ENCODE data around the gene GID8. TPM values are rescaled to one million over a fixed set of nuclear protein-coding genes. Genes with fewer than 3 reads are reported as not detected.

The GID8 gene
- total and polyA plus RNA-seq, 2 experiments from 2014 or later = 17.6 to 31.0 TPM

- Histone ChIP-seq H3K36me3 (ENCODE audit: low read depth) (no peaks in the 10 kb centered on the region), H2AFZ (no peak overlapping the region), H3K4me2 (ENCODE audit: unreplicated experiment) (peak overlapping the region; percentile 80), H3K27ac (peak overlapping the region; percentile 95), H3K27me3 (replicated peaks; ENCODE audit: insufficient read depth) (no peaks in the 10 kb centered on the region), H3K9me2 (ENCODE audit: insufficient read depth) (no peaks in the 10 kb centered on the region), H4K20me1 (ENCODE audit: insufficient read depth) (peaks cover 16% of the 10 kb centered on the region; the same call in 1 of the 2 replicates), H3K9me3 (ENCODE audit: low read depth) (no peaks in the 10 kb centered on the region), H3K4me3 (peak overlapping the region; percentile 95), H3K79me2 (ENCODE audit: insufficient read depth) (peaks cover 96% of the 10 kb centered on the region), H3K4me1 (ENCODE audit: insufficient read depth) (peaks cover 43% of the 10 kb centered on the region), H3K9ac (peak overlapping the region; percentile 99), H3F3A (ENCODE audit: insufficient read depth) (peaks cover 40% of the 10 kb centered on the region)
- DNase-seq = no peak
- 77 to 79% methylated on average over 8 to 12 of the region's 12 CpGs for WGBS, 2 experiments (ENCODE audit: low coverage in 1 of 2, low lambda C conversion rate in 2 of 2, missing lambda C conversion rate in 2 of 2)
- TF ChIP-seq EZH2phosphoT487 (IDR thresholded peaks at IDR 0.05; ENCODE audit: insufficient read depth, low read depth) = no peak
- TF ChIP-seq EZH2 (IDR thresholded peaks at IDR 0.05; ENCODE audit: insufficient read depth, poor library complexity, severe bottlenecking) = no peak
- in situ Hi-C loops (cut with MboI) = no loop called here
These were observed 10.7 kb upstream of the GID8 start for GRCh38 chr20:62927128-62927705.

GRCh38 chr20:62928246-62928939 lies 9.6 kb upstream of the GID8 start:
- TF ChIP-seq EZH2 (IDR thresholded peaks at IDR 0.05; ENCODE audit: insufficient read depth, poor library complexity, severe bottlenecking) (no peak), EZH2phosphoT487 (IDR thresholded peaks at IDR 0.05; ENCODE audit: insufficient read depth, low read depth) (no peak)
- Histone ChIP-seq H4K20me1 (ENCODE audit: insufficient read depth) (0 out of 2 replicates have a peak, but pooled peaks cover 9% of the 10 kb centered on the region), H3K9me2 (ENCODE audit: insufficient read depth) (no peaks in the 10 kb centered on the region), H3K36me3 (ENCODE audit: low read depth) (peaks cover 7% of the 10 kb centered on the region), H3K27ac (peak overlapping the region; percentile 69), H3K79me2 (ENCODE audit: insufficient read depth) (peaks cover 96% of the 10 kb centered on the region), H2AFZ (peak overlapping the region; percentile 66), H3K4me1 (ENCODE audit: insufficient read depth) (peaks cover 33% of the 10 kb centered on the region), H3K27me3 (replicated peaks; ENCODE audit: insufficient read depth) (no peaks in the 10 kb centered on the region), H3K4me3 (peak overlapping the region; percentile 73), H3K9me3 (ENCODE audit: low read depth) (no peaks in the 10 kb centered on the region), H3K4me2 (ENCODE audit: unreplicated experiment) (peak overlapping the region; percentile 95), H3F3A (ENCODE audit: insufficient read depth) (peaks cover 31% of the 10 kb centered on the region), H3K9ac (peak overlapping the region; percentile 79)
- whole genome bisulfite sequencing, 2 experiments (ENCODE audit: low coverage in 1 of 2, low lambda C conversion rate in 2 of 2, missing lambda C conversion rate in 2 of 2) = 75 to 77% methylated on average over 14 of the region's 14 CpGs
- peak; percentile 19 for DNase-seq
- in situ Hi-C loops (cut with MboI) = no loop called here

- H2AFZ ChIP-seq = peak overlapping the region; percentile 66
- H4K20me1 ChIP-seq (ENCODE audit: insufficient read depth) = 0 out of 2 replicates have a peak, but pooled peaks cover 3% of the 10 kb centered on the region
- peak overlapping the region; percentile 95 for H3K4me2 ChIP-seq (ENCODE audit: unreplicated experiment)
- peak; percentile 77 for DNase-seq
- H3F3A ChIP-seq (ENCODE audit: insufficient read depth) = peaks cover 25% of the 10 kb centered on the region
- peak overlapping the region; percentile 69 for H3K27ac ChIP-seq
- 2 to 3% methylated on average over 36 to 43 of the region's 44 CpGs for WGBS, 2 experiments (ENCODE audit: low coverage in 1 of 2, low lambda C conversion rate in 2 of 2, missing lambda C conversion rate in 2 of 2)
- peaks cover 7% of the 10 kb centered on the region for H3K36me3 ChIP-seq (ENCODE audit: low read depth)
- peaks cover 26% of the 10 kb centered on the region for H3K4me1 ChIP-seq (ENCODE audit: insufficient read depth)
- no peaks in the 10 kb centered on the region for H3K9me3 ChIP-seq (ENCODE audit: low read depth)
- in situ Hi-C loops (cut with MboI) = no loop called here
- H3K27me3 ChIP-seq (replicated peaks; ENCODE audit: insufficient read depth) = no peaks in the 10 kb centered on the region
- TF ChIP-seq EZH2 (IDR thresholded peaks at IDR 0.05; ENCODE audit: insufficient read depth, poor library complexity, severe bottlenecking) (no peak), EZH2phosphoT487 (IDR thresholded peaks at IDR 0.05; ENCODE audit: insufficient read depth, low read depth) (no peak)
- no peaks in the 10 kb centered on the region for H3K9me2 ChIP-seq (ENCODE audit: insufficient read depth)
- H3K79me2 ChIP-seq (ENCODE audit: insufficient read depth) = peaks cover 96% of the 10 kb centered on the region
- peak overlapping the region; percentile 79 for H3K9ac ChIP-seq
- H3K4me3 ChIP-seq = peak overlapping the region; percentile 73
These were observed 8.9 kb upstream of the GID8 start for GRCh38 chr20:62929051-62929538.

- H3K9ac ChIP-seq = no peak overlapping the region
- H3K4me3 ChIP-seq = no peak overlapping the region
- H3K27ac ChIP-seq = no peak overlapping the region
- in situ Hi-C loops (cut with MboI) = no loop called here
- H2AFZ ChIP-seq = no peak overlapping the region
- H3K9me2 ChIP-seq (ENCODE audit: insufficient read depth) = no peaks in the 10 kb centered on the region
- H3K79me2 ChIP-seq (ENCODE audit: insufficient read depth) = peaks cover 100% of the 10 kb centered on the region
- peaks cover 7% of the 10 kb centered on the region for H3K36me3 ChIP-seq (ENCODE audit: low read depth)
- no peaks in the 10 kb centered on the region for H3K27me3 ChIP-seq (replicated peaks; ENCODE audit: insufficient read depth)
- H4K20me1 ChIP-seq (ENCODE audit: insufficient read depth) = no peaks in the 10 kb centered on the region
- peaks cover 28% of the 10 kb centered on the region for H3K4me1 ChIP-seq (ENCODE audit: insufficient read depth)
- WGBS, 2 experiments (ENCODE audit: low coverage in 1 of 2, low lambda C conversion rate in 2 of 2, missing lambda C conversion rate in 2 of 2) = 88% methylated on average over 9 of the region's 9 CpGs
- DNase-seq = no peak
- no peak overlapping the region for H3K4me2 ChIP-seq (ENCODE audit: unreplicated experiment)
- TF ChIP-seq EZH2 (IDR thresholded peaks at IDR 0.05; ENCODE audit: insufficient read depth, poor library complexity, severe bottlenecking) (no peak), EZH2phosphoT487 (IDR thresholded peaks at IDR 0.05; ENCODE audit: insufficient read depth, low read depth) (no peak)
- peaks cover 23% of the 10 kb centered on the region for H3F3A ChIP-seq (ENCODE audit: insufficient read depth)
- H3K9me3 ChIP-seq (ENCODE audit: low read depth) = no peaks in the 10 kb centered on the region
These were observed 6.5 kb upstream of the GID8 start for GRCh38 chr20:62931464-62931863.

Data from GM23248 (cell line).